HFFc6 (cell line): ENCODE results near the gene MOV10L1. TPM values are rescaled to one million over a fixed set of nuclear protein-coding genes. Genes with fewer than 3 reads are reported as not detected.

Source experiments
- DNase-seq: peaks from one replicate; pipeline ENCODE4 v3.0.0-alpha.2; 2018
- H3K27ac Mint-ChIP-seq: 2 replicates; pipeline ENCODE4 v1.8.0; 2020; ENCODE audit warnings: mild to moderate bottlenecking, mixed read lengths
- H3K27me3 Mint-ChIP-seq: 2 replicates; pipeline ENCODE4 v1.8.0; 2021; ENCODE audit warnings: mild to moderate bottlenecking, moderate library complexity, mixed read lengths; ENCODE audit not compliant: insufficient read depth
- H3K36me3 Mint-ChIP-seq: 2 replicates; pipeline ENCODE4 v1.8.0; 2021; ENCODE audit warnings: low read depth, mixed read lengths
- H3K4me1 Mint-ChIP-seq: 2 replicates; pipeline ENCODE4 v1.8.0; 2020; ENCODE audit warnings: low read depth, mixed read lengths
- H3K4me3 Mint-ChIP-seq: 2 replicates; pipeline ENCODE4 v1.8.0; 2020; ENCODE audit warnings: mild to moderate bottlenecking, moderate library complexity, mixed read lengths
- H3K9me3 Mint-ChIP-seq: 2 replicates; pipeline ENCODE4 v1.8.0; 2020; ENCODE audit warnings: mild to moderate bottlenecking, mixed read lengths
- total RNA-seq, 6 experiments: library from RNA; stranded (reverse); fragmentation: NEBNext Ultra II Directional; extraction: Animal tissue kit (Norgen Biotek cat#: 25700); gene quantifications; 2 replicates in 1 of 6; 3 replicates in 5 of 6; pipeline ENCODE4 v1.2.3, GENCODE V29; 2021
- TF ChIP-seq, protein P1 (sequence below): fragments of 200-600 bp; sonication (generic); IDR thresholded peaks from 2 replicates; pipeline ENCODE4 v1.5.0; 2021; ENCODE audit warnings: antibody characterized with exemption, mild to moderate bottlenecking

The MOV10L1 gene
- total RNA-seq, 6 experiments from 2014 or later: 0.09 to 1.3 (median 0.26) TPM

- H3K27me3 Mint-ChIP-seq: peaks cover 43% of the 10 kb centered on the region
- H3K27ac Mint-ChIP-seq: no peak overlapping the region
- DNase-seq: no peak
Measured at GRCh38 chr22:50087646-50088045, 2.2 kb upstream of the MOV10L1 start.

DNA sequence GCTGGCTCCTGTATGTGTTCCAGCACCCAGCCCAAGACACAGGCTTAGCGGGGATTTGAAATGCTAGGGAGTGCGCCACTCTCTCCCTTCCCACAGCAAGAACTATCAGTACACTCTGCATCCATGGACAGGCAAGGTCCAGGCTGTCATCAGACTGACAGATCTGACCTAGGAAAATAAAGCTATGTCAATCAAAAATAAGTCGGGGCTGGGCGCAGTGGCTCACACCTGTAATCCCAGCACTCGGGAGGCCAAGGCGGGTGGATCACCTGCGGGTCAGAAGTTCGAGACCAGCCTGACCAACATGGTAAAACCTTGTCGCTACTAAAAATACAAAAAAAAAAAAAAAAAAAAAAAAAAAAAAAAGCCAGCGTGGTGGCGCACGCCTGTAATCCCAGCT lies 1.7 kb upstream of the MOV10L1 start:
- H3K27ac Mint-ChIP-seq: no peak overlapping the region
- H3K36me3 Mint-ChIP-seq: peaks cover 9% of the 10 kb centered on the region
- TF ChIP-seq, protein P1, sequence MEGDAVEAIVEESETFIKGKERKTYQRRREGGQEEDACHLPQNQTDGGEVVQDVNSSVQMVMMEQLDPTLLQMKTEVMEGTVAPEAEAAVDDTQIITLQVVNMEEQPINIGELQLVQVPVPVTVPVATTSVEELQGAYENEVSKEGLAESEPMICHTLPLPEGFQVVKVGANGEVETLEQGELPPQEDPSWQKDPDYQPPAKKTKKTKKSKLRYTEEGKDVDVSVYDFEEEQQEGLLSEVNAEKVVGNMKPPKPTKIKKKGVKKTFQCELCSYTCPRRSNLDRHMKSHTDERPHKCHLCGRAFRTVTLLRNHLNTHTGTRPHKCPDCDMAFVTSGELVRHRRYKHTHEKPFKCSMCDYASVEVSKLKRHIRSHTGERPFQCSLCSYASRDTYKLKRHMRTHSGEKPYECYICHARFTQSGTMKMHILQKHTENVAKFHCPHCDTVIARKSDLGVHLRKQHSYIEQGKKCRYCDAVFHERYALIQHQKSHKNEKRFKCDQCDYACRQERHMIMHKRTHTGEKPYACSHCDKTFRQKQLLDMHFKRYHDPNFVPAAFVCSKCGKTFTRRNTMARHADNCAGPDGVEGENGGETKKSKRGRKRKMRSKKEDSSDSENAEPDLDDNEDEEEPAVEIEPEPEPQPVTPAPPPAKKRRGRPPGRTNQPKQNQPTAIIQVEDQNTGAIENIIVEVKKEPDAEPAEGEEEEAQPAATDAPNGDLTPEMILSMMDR: no peak
- peaks cover 43% of the 10 kb centered on the region for H3K27me3 Mint-ChIP-seq
- no peak overlapping the region for H3K4me3 Mint-ChIP-seq
- no peak for DNase-seq
- peaks cover 7% of the 10 kb centered on the region; the same call in 1 of the 2 replicates for H3K4me1 Mint-ChIP-seq
- H3K9me3 Mint-ChIP-seq: peaks cover 21% of the 10 kb centered on the region

More at GRCh38 chr22:50087646-50088045, 2.2 kb upstream of the MOV10L1 start:
- peaks cover 7% of the 10 kb centered on the region; the same call in 1 of the 2 replicates for H3K4me1 Mint-ChIP-seq
- H3K36me3 Mint-ChIP-seq: peaks cover 9% of the 10 kb centered on the region
- TF ChIP-seq, protein P1: no peak
- H3K9me3 Mint-ChIP-seq: peaks cover 21% of the 10 kb centered on the region
- H3K4me3 Mint-ChIP-seq: no peak overlapping the region

DNA sequence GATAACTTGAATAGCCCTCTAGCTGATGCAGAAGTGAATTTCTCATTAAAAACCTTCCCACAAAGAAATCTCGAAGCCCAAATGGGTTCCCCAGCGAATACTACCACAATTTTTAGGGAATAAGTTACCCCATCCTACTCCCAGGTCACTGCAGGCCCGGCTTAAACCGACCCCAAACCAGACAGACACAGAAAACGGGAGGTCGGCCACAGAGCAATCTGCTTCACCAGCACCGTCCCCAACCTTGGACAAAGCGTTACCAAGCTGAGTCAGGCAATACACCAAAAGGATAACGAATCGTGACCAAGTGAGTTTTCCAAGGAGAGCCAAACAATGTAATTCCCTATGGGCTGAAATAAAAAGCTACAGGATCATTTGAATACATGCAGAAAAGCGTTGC lies 575 bp upstream of the MOV10L1 start:
- H3K36me3 Mint-ChIP-seq: peaks cover 9% of the 10 kb centered on the region
- no peak overlapping the region for H3K27ac Mint-ChIP-seq
- no peak overlapping the region for H3K4me3 Mint-ChIP-seq
- H3K4me1 Mint-ChIP-seq: peaks cover 7% of the 10 kb centered on the region; the same call in 1 of the 2 replicates
- TF ChIP-seq, protein P1: no peak
- H3K27me3 Mint-ChIP-seq: peaks cover 42% of the 10 kb centered on the region
- peaks cover 21% of the 10 kb centered on the region for H3K9me3 Mint-ChIP-seq
- no peak for DNase-seq

DNA sequence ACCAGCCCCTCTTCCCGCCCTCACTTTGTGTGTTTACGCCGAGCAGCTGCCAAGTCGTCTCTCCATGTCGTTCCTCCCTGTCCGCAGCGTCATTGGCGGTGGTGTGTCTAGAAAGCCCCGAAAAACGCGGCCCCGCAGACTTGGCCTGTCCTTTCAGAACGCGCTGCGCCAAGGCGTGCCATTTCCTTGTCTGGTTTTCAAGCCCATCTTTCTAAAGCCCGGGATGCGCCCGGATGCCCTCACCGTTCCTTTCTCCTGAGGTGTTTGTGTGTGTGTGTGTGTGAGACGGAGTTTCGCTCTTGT lies 557 bp downstream of the MOV10L1 start:
- H3K27me3 Mint-ChIP-seq: peaks cover 36% of the 10 kb centered on the region
- H3K27ac Mint-ChIP-seq: no peak overlapping the region
- H3K4me3 Mint-ChIP-seq: no peak overlapping the region
- TF ChIP-seq, protein P1: no peak
- peaks cover 7% of the 10 kb centered on the region; the same call in 1 of the 2 replicates for H3K4me1 Mint-ChIP-seq
- peaks cover 21% of the 10 kb centered on the region for H3K9me3 Mint-ChIP-seq
- no peak for DNase-seq
- peaks cover 9% of the 10 kb centered on the region for H3K36me3 Mint-ChIP-seq

GRCh38 chr22:50091092-50091768 lies 1.4 kb downstream of the MOV10L1 start:
- Mint-ChIP-seq H3K4me1 (peaks cover 7% of the 10 kb centered on the region; the same call in 1 of the 2 replicates), H3K9me3 (peaks cover 21% of the 10 kb centered on the region), H3K27ac (no peak overlapping the region), H3K27me3 (peaks cover 35% of the 10 kb centered on the region), H3K36me3 (peaks cover 9% of the 10 kb centered on the region), H3K4me3 (no peak overlapping the region)
- TF ChIP-seq, protein P1: no peak
- DNase-seq: no peak
